Hepatocyte (in vitro differentiated cells): ENCODE measurements around the gene MB. TPM values are rescaled to one million over a fixed set of nuclear protein-coding genes. Genes with fewer than 3 reads are reported as not detected.

Source experiments
- DNase-seq: peaks from one replicate; pipeline ENCODE4 v3.0.0-alpha.2; 2016; ENCODE audit warnings: low spot score
- H2AFZ ChIP-seq: fragments of 200-600 bp; sonication (generic); 2 replicates; pipeline ENCODE4 v1.6.0; 2016; ENCODE audit warnings: antibody characterized with exemption, mild to moderate bottlenecking
- H3K27ac ChIP-seq: fragments of 200-600 bp; sonication (generic); 2 replicates; pipeline ENCODE4 v1.5.1; 2016; ENCODE audit warnings: mild to moderate bottlenecking
- H3K27me3 ChIP-seq: fragments of 200-600 bp; sonication (generic); 2 replicates; pipeline ENCODE4 v1.6.1; 2016
- H3K36me3 ChIP-seq: fragments of 200-600 bp; sonication (generic); replicated peaks from 2 replicates; pipeline ENCODE4 v1.5.1; 2016; ENCODE audit warnings: low read depth; ENCODE audit not compliant: insufficient read depth
- H3K4me1 ChIP-seq: fragments of 200-600 bp; sonication (generic); 2 replicates; pipeline ENCODE4 v1.5.1; 2016; ENCODE audit warnings: mild to moderate bottlenecking, moderate library complexity; ENCODE audit not compliant: insufficient read depth
- H3K4me2 ChIP-seq: fragments of 200-600 bp; sonication (generic); 2 replicates; pipeline ENCODE4 v1.6.0; 2016
- H3K4me3 ChIP-seq: fragments of 200-600 bp; sonication (generic); 2 replicates; pipeline ENCODE4 v1.5.1; 2016; ENCODE audit warnings: mild to moderate bottlenecking
- H3K79me2 ChIP-seq: fragments of 200-600 bp; sonication (generic); 2 replicates; pipeline ENCODE4 v1.6.0; 2017; ENCODE audit warnings: mild to moderate bottlenecking
- H3K9me2 ChIP-seq: fragments of 200-600 bp; sonication (generic); replicated peaks from 2 replicates; pipeline ENCODE4 v1.6.0; 2017; ENCODE audit warnings: mild to moderate bottlenecking; ENCODE audit not compliant: insufficient read depth
- H3K9me3 ChIP-seq: fragments of 200-600 bp; sonication (generic); 2 replicates; pipeline ENCODE4 v1.5.1; 2016; ENCODE audit warnings: low read depth, mild to moderate bottlenecking
- H4K20me1 ChIP-seq: fragments of 200-600 bp; sonication (generic); 2 replicates; pipeline ENCODE4 v1.6.0; 2016; ENCODE audit warnings: mild to moderate bottlenecking; ENCODE audit not compliant: insufficient read depth, poor library complexity, severe bottlenecking
- CTCF ChIP-seq: fragments of 200-600 bp; sonication (generic); IDR thresholded peaks from 2 replicates; pipeline ENCODE4 v1.5.1; 2016; ENCODE audit warnings: antibody characterized with exemption, mild to moderate bottlenecking; ENCODE audit not compliant: poor library complexity
- EZH2 ChIP-seq: fragments of 200-600 bp; sonication (generic); IDR thresholded peaks from 2 replicates; pipeline ENCODE4 v1.6.1; 2016; ENCODE audit warnings: antibody characterized with exemption, mild to moderate bottlenecking, borderline replicate concordance
- EZH2phosphoT487 ChIP-seq: fragments of 200-600 bp; sonication (generic); IDR thresholded peaks from one replicate; pipeline ENCODE4 v1.6.1; 2018; ENCODE audit warnings: antibody characterized with exemption, mild to moderate bottlenecking, low read depth, moderate library complexity; ENCODE audit not compliant: unreplicated experiment, severe bottlenecking
- WGBS: methylation state at CpG from one replicate; pipeline ENCODE4 v1.1.6; 2016; ENCODE audit warnings: low lambda C conversion rate; ENCODE audit errors: missing lambda C conversion rate; 5-methylcytosine and 5-hydroxymethylcytosine counted together
- polyA plus RNA-seq: library from polyadenylated mRNA; unstranded; fragments of >200 nt; fragmentation: Nextera tagmentation; extraction: Ambion mirVana; gene quantifications from 2 replicates; pipeline ENCODE4 v1.2.1, GENCODE V29; 2016
- total RNA-seq: library from RNA; depleted of rRNA; stranded (reverse); fragments of >200 nt; gene quantifications from 2 replicates; pipeline ENCODE4 v1.2.3, GENCODE V29; 2014

The MB gene
- total and polyA plus RNA-seq, 2 experiments from 2014 or later, result 0.64 TPM; not detected in 1

GRCh38 chr22:35629406-35630216 lies 12.5 kb upstream of the MB start:
- Histone ChIP-seq H3K4me1 (no peaks in the 10 kb centered on the region), H3K9me2 (no peaks in the 10 kb centered on the region), H3K27ac (peak overlapping the region; percentile 60), H4K20me1 (no peaks in the 10 kb centered on the region), H3K4me2 (no peak overlapping the region), H3K27me3 (no peaks in the 10 kb centered on the region), H3K4me3 (no peak overlapping the region), H2AFZ (no peak overlapping the region), H3K79me2 (no peaks in the 10 kb centered on the region), H3K9me3 (no peaks in the 10 kb centered on the region), H3K36me3 (no peaks in the 10 kb centered on the region)
- no peak for TF ChIP-seq CTCF
- TF ChIP-seq EZH2phosphoT487, result no peak
- TF ChIP-seq EZH2, result no peak
- peak; percentile 69 for DNase-seq
- 44% methylated on average over 9 of the region's 9 CpGs for WGBS

- WGBS, result 94% methylated on average over 3 of the region's 3 CpGs
- H3K4me1 ChIP-seq, result no peaks in the 10 kb centered on the region
- H3K36me3 ChIP-seq, result no peaks in the 10 kb centered on the region
- no peaks in the 10 kb centered on the region for H4K20me1 ChIP-seq
- H3K4me3 ChIP-seq, result no peak overlapping the region
- H3K27me3 ChIP-seq, result no peaks in the 10 kb centered on the region
- no peaks in the 10 kb centered on the region for H3K9me2 ChIP-seq
- DNase-seq, result no peak
- H3K9me3 ChIP-seq, result no peaks in the 10 kb centered on the region
- no peak overlapping the region for H3K4me2 ChIP-seq
- H3K79me2 ChIP-seq, result no peaks in the 10 kb centered on the region
- H2AFZ ChIP-seq, result no peak overlapping the region
- TF ChIP-seq EZH2phosphoT487 (no peak), EZH2 (no peak), CTCF (no peak)
- no peak overlapping the region for H3K27ac ChIP-seq
Measured at GRCh38 chr22:35628732-35629131, 11.6 kb upstream of the MB start.

GRCh38 chr22:35627267-35628041 lies 10.3 kb upstream of the MB start:
- Histone ChIP-seq H2AFZ (peak overlapping the region; percentile 96), H3K27me3 (no peaks in the 10 kb centered on the region), H3K79me2 (no peaks in the 10 kb centered on the region), H4K20me1 (no peaks in the 10 kb centered on the region), H3K9me2 (no peaks in the 10 kb centered on the region), H3K36me3 (no peaks in the 10 kb centered on the region), H3K9me3 (no peaks in the 10 kb centered on the region), H3K27ac (peak overlapping the region; percentile 95), H3K4me3 (peak overlapping the region; percentile 26), H3K4me1 (peaks cover 5% of the 10 kb centered on the region), H3K4me2 (peak overlapping the region; percentile 88)
- TF ChIP-seq EZH2phosphoT487 (no peak), CTCF (peak; percentile 72), EZH2 (no peak)
- WGBS, result 5% methylated on average over 21 of the region's 21 CpGs
- DNase-seq, result peak; percentile 92
